Neural cell (in vitro differentiated cells): ENCODE data around the gene S100A13. TPM values are rescaled to one million over a fixed set of nuclear protein-coding genes. Genes with fewer than 3 reads are reported as not detected.

ENCODE experiments used
- H2AFZ ChIP-seq: fragments of 200-600, 300-800 bp; sonication (generic), shearing (Covaris generic); 2 replicates; pipeline ENCODE4 v1.6.0; 2014; ENCODE audit warnings: low read depth, mild to moderate bottlenecking, antibody characterized with exemption, low read length, moderate library complexity
- H3F3A ChIP-seq: fragments of 200-600 bp; shearing (Covaris generic); 2 replicates; pipeline ENCODE4 v1.6.1; 2016; ENCODE audit warnings: mild to moderate bottlenecking, moderate library complexity, mixed read lengths, antibody characterized with exemption, low read length; ENCODE audit not compliant: insufficient read depth, poor library complexity, severe bottlenecking
- H3K27ac ChIP-seq: fragments of 200-600, 300-800 bp; sonication (generic), shearing (Covaris generic); 2 replicates; pipeline ENCODE4 v1.5.1; 2014; ENCODE audit warnings: mild to moderate bottlenecking, low read length, moderate library complexity
- H3K27me3 ChIP-seq: fragments of 300-800, 200-600 bp; sonication (generic), shearing (Covaris generic); 2 replicates; pipeline ENCODE4 v1.6.0; 2014; ENCODE audit warnings: mild to moderate bottlenecking, low read depth, low read length, moderate library complexity; ENCODE audit not compliant: insufficient read depth
- H3K36me3 ChIP-seq: fragments of 300-800, 200-600 bp; sonication (generic), shearing (Covaris generic); 2 replicates; pipeline ENCODE4 v1.5.1; 2014; ENCODE audit warnings: mild to moderate bottlenecking, antibody characterized with exemption, low read length, moderate library complexity; ENCODE audit not compliant: insufficient read depth
- H3K4me2 ChIP-seq: fragments of 300-800, 200-600 bp; sonication (generic), shearing (Covaris generic); 2 replicates; pipeline ENCODE4 v1.6.0; 2014; ENCODE audit warnings: mild to moderate bottlenecking, low read length
- H3K4me3 ChIP-seq: fragments of 300-800, 200-600 bp; sonication (generic), shearing (Covaris generic); 2 replicates; pipeline ENCODE4 v1.5.1; 2014; ENCODE audit warnings: mild to moderate bottlenecking, low read length, moderate library complexity
- H3K79me2 ChIP-seq: fragments of 200-600 bp; shearing (Covaris generic); replicated peaks from 2 replicates; pipeline ENCODE4 v1.6.0; 2014; ENCODE audit warnings: mild to moderate bottlenecking, low read length, moderate library complexity; ENCODE audit not compliant: insufficient read depth
- H3K9ac ChIP-seq: fragments of 300-800, 200-600 bp; sonication (generic), shearing (Covaris generic); 2 replicates; pipeline ENCODE4 v1.6.1; 2016; ENCODE audit warnings: mild to moderate bottlenecking, low read length, mixed read lengths
- H3K9me2 ChIP-seq: fragments of 200-600 bp; shearing (Covaris generic); 2 replicates; pipeline ENCODE4 v1.6.1; 2016; ENCODE audit warnings: mild to moderate bottlenecking, low read length, mixed read lengths; ENCODE audit not compliant: insufficient read depth
- H3K9me3 ChIP-seq: fragments of 200-600, 300-800 bp; sonication (generic), shearing (Covaris generic); 2 replicates; pipeline ENCODE4 v1.6.1; 2016; ENCODE audit warnings: mild to moderate bottlenecking, mixed run types, low read length, moderate library complexity, mixed read lengths
- H4K20me1 ChIP-seq: fragments of 200-600 bp; shearing (Covaris generic); 2 replicates; pipeline ENCODE4 v1.6.1; 2016; ENCODE audit warnings: mild to moderate bottlenecking, mixed run types; ENCODE audit not compliant: insufficient read depth
- EP300 ChIP-seq: fragments of 450-650 bp; conservative IDR thresholded peaks from 2 replicates; pipeline ENCODE4 v1.6.1; 2014; ENCODE audit warnings: antibody characterized with exemption, mild to moderate bottlenecking, moderate library complexity; ENCODE audit not compliant: poor library complexity, severe bottlenecking
- EZH2 ChIP-seq: fragments of 200-600, 300-800 bp; shearing (Covaris generic), sonication (generic); IDR thresholded peaks from 2 replicates; pipeline ENCODE4 v1.6.1; 2014; ENCODE audit warnings: antibody characterized with exemption, low read length, borderline replicate concordance, mild to moderate bottlenecking; ENCODE audit not compliant: insufficient read depth, poor library complexity, severe bottlenecking
- MXI1 ChIP-seq: fragments of 450-650 bp; conservative IDR thresholded peaks from 2 replicates; pipeline ENCODE4 v1.6.1; 2014; ENCODE audit warnings: antibody characterized with exemption, mild to moderate bottlenecking; ENCODE audit not compliant: poor library complexity, severe bottlenecking
- POLR2AphosphoS5 ChIP-seq: IDR thresholded peaks from 2 replicates; pipeline ENCODE4 v1.6.1; 2012
- RAD21 ChIP-seq: fragments of 450-650 bp; conservative IDR thresholded peaks from 2 replicates; pipeline ENCODE4 v1.6.1; 2014; ENCODE audit warnings: antibody characterized with exemption, mild to moderate bottlenecking, moderate library complexity
- SMC3 ChIP-seq: fragments of 450-650 bp; conservative IDR thresholded peaks from 2 replicates; pipeline ENCODE4 v1.6.1; 2014; ENCODE audit warnings: antibody characterized with exemption, mild to moderate bottlenecking, moderate library complexity; ENCODE audit not compliant: poor library complexity
- TAF1 ChIP-seq: IDR thresholded peaks from 2 replicates; pipeline ENCODE4 v1.6.1; 2012; ENCODE audit warnings: low read depth
- polyA plus RNA-seq: library from polyadenylated mRNA; depleted of rRNA; stranded (reverse); fragments of >200 nt; gene quantifications from 2 replicates; pipeline ENCODE4 v1.2.3, GENCODE V29; 2014
- TF ChIP-seq, protein P1 (sequence below): IDR thresholded peaks from 2 replicates; pipeline ENCODE4 v1.6.1; 2012; ENCODE audit warnings: borderline replicate concordance
- TF ChIP-seq, protein P2 (sequence below): fragments of 450-650 bp; IDR thresholded peaks from 2 replicates; pipeline ENCODE4 v1.5.1; 2014; ENCODE audit warnings: antibody characterized with exemption, mild to moderate bottlenecking, moderate library complexity; ENCODE audit not compliant: poor library complexity, severe bottlenecking

The S100A13 gene
- polyA plus RNA-seq, 1 donor from 2014 or later, result 2.1 TPM

GRCh38 chr1:153571706-153572105 lies 55.6 kb downstream of the S100A13 start:
- TF ChIP-seq SMC3, result no peak
- TF ChIP-seq RAD21, result no peak
- no peak for TF ChIP-seq TAF1
- TF ChIP-seq, protein P1, sequence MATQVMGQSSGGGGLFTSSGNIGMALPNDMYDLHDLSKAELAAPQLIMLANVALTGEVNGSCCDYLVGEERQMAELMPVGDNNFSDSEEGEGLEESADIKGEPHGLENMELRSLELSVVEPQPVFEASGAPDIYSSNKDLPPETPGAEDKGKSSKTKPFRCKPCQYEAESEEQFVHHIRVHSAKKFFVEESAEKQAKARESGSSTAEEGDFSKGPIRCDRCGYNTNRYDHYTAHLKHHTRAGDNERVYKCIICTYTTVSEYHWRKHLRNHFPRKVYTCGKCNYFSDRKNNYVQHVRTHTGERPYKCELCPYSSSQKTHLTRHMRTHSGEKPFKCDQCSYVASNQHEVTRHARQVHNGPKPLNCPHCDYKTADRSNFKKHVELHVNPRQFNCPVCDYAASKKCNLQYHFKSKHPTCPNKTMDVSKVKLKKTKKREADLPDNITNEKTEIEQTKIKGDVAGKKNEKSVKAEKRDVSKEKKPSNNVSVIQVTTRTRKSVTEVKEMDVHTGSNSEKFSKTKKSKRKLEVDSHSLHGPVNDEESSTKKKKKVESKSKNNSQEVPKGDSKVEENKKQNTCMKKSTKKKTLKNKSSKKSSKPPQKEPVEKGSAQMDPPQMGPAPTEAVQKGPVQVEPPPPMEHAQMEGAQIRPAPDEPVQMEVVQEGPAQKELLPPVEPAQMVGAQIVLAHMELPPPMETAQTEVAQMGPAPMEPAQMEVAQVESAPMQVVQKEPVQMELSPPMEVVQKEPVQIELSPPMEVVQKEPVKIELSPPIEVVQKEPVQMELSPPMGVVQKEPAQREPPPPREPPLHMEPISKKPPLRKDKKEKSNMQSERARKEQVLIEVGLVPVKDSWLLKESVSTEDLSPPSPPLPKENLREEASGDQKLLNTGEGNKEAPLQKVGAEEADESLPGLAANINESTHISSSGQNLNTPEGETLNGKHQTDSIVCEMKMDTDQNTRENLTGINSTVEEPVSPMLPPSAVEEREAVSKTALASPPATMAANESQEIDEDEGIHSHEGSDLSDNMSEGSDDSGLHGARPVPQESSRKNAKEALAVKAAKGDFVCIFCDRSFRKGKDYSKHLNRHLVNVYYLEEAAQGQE, result no peak
- no peak for TF ChIP-seq MXI1
- no peak for TF ChIP-seq POLR2AphosphoS5
- TF ChIP-seq EP300, result no peak
- TF ChIP-seq EZH2, result no peak
- TF ChIP-seq, protein P2, sequence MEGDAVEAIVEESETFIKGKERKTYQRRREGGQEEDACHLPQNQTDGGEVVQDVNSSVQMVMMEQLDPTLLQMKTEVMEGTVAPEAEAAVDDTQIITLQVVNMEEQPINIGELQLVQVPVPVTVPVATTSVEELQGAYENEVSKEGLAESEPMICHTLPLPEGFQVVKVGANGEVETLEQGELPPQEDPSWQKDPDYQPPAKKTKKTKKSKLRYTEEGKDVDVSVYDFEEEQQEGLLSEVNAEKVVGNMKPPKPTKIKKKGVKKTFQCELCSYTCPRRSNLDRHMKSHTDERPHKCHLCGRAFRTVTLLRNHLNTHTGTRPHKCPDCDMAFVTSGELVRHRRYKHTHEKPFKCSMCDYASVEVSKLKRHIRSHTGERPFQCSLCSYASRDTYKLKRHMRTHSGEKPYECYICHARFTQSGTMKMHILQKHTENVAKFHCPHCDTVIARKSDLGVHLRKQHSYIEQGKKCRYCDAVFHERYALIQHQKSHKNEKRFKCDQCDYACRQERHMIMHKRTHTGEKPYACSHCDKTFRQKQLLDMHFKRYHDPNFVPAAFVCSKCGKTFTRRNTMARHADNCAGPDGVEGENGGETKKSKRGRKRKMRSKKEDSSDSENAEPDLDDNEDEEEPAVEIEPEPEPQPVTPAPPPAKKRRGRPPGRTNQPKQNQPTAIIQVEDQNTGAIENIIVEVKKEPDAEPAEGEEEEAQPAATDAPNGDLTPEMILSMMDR, result no peak
- H3K36me3 ChIP-seq, result no peaks in the 10 kb centered on the region
- H3K27ac ChIP-seq, result no peak overlapping the region
- H4K20me1 ChIP-seq, result no peaks in the 10 kb centered on the region
- no peak overlapping the region for H3K4me2 ChIP-seq
- H3K9me3 ChIP-seq, result no peaks in the 10 kb centered on the region
- no peak overlapping the region for H2AFZ ChIP-seq
- H3K9ac ChIP-seq, result no peak overlapping the region
- H3F3A ChIP-seq, result no peaks in the 10 kb centered on the region
- no peaks in the 10 kb centered on the region for H3K27me3 ChIP-seq
- H3K4me3 ChIP-seq, result no peak overlapping the region
- H3K79me2 ChIP-seq, result no peaks in the 10 kb centered on the region
- H3K9me2 ChIP-seq, result no peaks in the 10 kb centered on the region

- Histone ChIP-seq H3K4me2 (no peak overlapping the region), H4K20me1 (no peaks in the 10 kb centered on the region), H3F3A (no peaks in the 10 kb centered on the region), H3K27me3 (no peaks in the 10 kb centered on the region), H3K4me3 (no peak overlapping the region), H3K79me2 (no peaks in the 10 kb centered on the region), H2AFZ (no peak overlapping the region), H3K9ac (no peak overlapping the region), H3K27ac (no peak overlapping the region), H3K36me3 (no peaks in the 10 kb centered on the region), H3K9me3 (no peaks in the 10 kb centered on the region), H3K9me2 (no peaks in the 10 kb centered on the region)
- TF ChIP-seq MXI1 (no peak), TAF1 (no peak), EP300 (no peak), POLR2AphosphoS5 (no peak), EZH2 (no peak), RAD21 (no peak), SMC3 (no peak)
- TF ChIP-seq, protein P2, result no peak
- TF ChIP-seq, protein P1, result no peak
Observed at GRCh38 chr1:153570874-153571273, 56.4 kb downstream of the S100A13 start.
